ENCODE measurements around the gene KLHL6. TPM values are rescaled to one million over a fixed set of nuclear protein-coding genes. Genes with fewer than 3 reads are reported as not detected.

KLHL6 gene
- total and polyA plus RNA-seq, 10 of the 15 experiments (the other 5 are each of a cell fraction or from before 2014, with no cell fraction given), result 4.0 to 91.8 (median 24.4) TPM

- TF ChIP-seq IKZF2 (IDR thresholded peaks at IDR 0.05) (peak; percentile 85 to 87), POLR2AphosphoS5 (IDR thresholded peaks at IDR 0.05; ENCODE audit: low read length) (0 out of 2 replicates have a peak, but pooled peaks have one; percentile 63), PAX5 (IDR thresholded peaks at IDR 0.05; ENCODE audit: borderline replicate concordance, low read depth, low read length) (peak; percentile 37; the same call in 1 of the 2 replicates), EP300 (IDR thresholded peaks at IDR 0.05; ENCODE audit: borderline replicate concordance in 1 of 2, control insufficient read depth in 1 of 2, low read depth in 2 of 2, low read length in 2 of 2) (peak; percentile 77; a peak in 2 of 4 replicates), PAX8 (IDR thresholded peaks at IDR 0.05) (peak; percentile 29; the same call in 1 of the 2 replicates), POU2F2 (IDR thresholded peaks at IDR 0.05; ENCODE audit: borderline replicate concordance, low read depth, low read length) (0 out of 3 replicates have a peak, but pooled peaks have one; percentile 16), LARP7 (IDR thresholded peaks at IDR 0.05) (peak; percentile 12; the same call in 1 of the 2 replicates), MTA2 (IDR thresholded peaks at IDR 0.05; ENCODE audit: low read depth) (peak; percentile 74; the same call in 1 of the 2 replicates), CREB1 (IDR thresholded peaks at IDR 0.05; ENCODE audit: low read depth) (peak; percentile 47; the same call in 1 of the 2 replicates), ZNF274 (IDR thresholded peaks at IDR 0.05; ENCODE audit: insufficient read depth, insufficient read length) (no peak), MXI1 (IDR thresholded peaks at IDR 0.05; ENCODE audit: low read depth, low read length) (no peak), SMAD5 (IDR thresholded peaks at IDR 0.05; ENCODE audit: low read depth) (no peak), FOXM1 (IDR thresholded peaks at IDR 0.05; ENCODE audit: low read depth, low read length) (peak; percentile 76; the same call in 1 of the 2 replicates), ATF7 (IDR thresholded peaks at IDR 0.05; ENCODE audit: low read depth) (peak; percentile 95), IRF3 (IDR thresholded peaks at IDR 0.05) (no peak), IKZF1 (conservative IDR thresholded peaks at IDR 0.05) (peak; percentile 81), REST (IDR thresholded peaks at IDR 0.05; ENCODE audit: low read depth, low read length) (0 out of 2 replicates have a peak, but pooled peaks have one; percentile 8), RAD51 (IDR thresholded peaks at IDR 0.05) (no peak), E2F4 (IDR thresholded peaks at IDR 0.05; ENCODE audit: low read depth, low read length) (no peak), IRF4 (IDR thresholded peaks at IDR 0.05; ENCODE audit: low read depth, low read length) (0 out of 2 replicates have a peak, but pooled peaks have one; percentile 5), MTA3 (IDR thresholded peaks at IDR 0.05; ENCODE audit: borderline replicate concordance, low read length) (no peak)
- TF ChIP-seq, protein P1, sequence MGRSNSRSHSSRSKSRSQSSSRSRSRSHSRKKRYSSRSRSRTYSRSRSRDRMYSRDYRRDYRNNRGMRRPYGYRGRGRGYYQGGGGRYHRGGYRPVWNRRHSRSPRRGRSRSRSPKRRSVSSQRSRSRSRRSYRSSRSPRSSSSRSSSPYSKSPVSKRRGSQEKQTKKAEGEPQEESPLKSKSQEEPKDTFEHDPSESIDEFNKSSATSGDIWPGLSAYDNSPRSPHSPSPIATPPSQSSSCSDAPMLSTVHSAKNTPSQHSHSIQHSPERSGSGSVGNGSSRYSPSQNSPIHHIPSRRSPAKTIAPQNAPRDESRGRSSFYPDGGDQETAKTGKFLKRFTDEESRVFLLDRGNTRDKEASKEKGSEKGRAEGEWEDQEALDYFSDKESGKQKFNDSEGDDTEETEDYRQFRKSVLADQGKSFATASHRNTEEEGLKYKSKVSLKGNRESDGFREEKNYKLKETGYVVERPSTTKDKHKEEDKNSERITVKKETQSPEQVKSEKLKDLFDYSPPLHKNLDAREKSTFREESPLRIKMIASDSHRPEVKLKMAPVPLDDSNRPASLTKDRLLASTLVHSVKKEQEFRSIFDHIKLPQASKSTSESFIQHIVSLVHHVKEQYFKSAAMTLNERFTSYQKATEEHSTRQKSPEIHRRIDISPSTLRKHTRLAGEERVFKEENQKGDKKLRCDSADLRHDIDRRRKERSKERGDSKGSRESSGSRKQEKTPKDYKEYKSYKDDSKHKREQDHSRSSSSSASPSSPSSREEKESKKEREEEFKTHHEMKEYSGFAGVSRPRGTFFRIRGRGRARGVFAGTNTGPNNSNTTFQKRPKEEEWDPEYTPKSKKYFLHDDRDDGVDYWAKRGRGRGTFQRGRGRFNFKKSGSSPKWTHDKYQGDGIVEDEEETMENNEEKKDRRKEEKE (IDR thresholded peaks at IDR 0.05), result no peak
Measured at GRCh38 chr3:183554377-183554776, 1.1 kb downstream of the KLHL6 start (continued).
